RPMI7951 (cell line): ENCODE data around the gene GRAMD2B. TPM values are rescaled to one million over a fixed set of nuclear protein-coding genes. Genes with fewer than 3 reads are reported as not detected.
"Not testable (repeated sequence)": the region's sequence is repeated elsewhere in the genome, so short reads cannot be mapped to it uniquely, and the experiment has no call there.

Experiments
- DNase-seq: peaks from one replicate; pipeline ENCODE4 v3.0.0-alpha.2; 2012; ENCODE audit warnings: low read depth
- total RNA-seq: library from RNA; depleted of rRNA; stranded (reverse); fragments of >200 nt; shearing (Covaris generic); gene quantifications from 2 replicates; pipeline ENCODE4 v1.2.3, GENCODE V29; 2014; rRNA removed

Gene GRAMD2B, protein sequence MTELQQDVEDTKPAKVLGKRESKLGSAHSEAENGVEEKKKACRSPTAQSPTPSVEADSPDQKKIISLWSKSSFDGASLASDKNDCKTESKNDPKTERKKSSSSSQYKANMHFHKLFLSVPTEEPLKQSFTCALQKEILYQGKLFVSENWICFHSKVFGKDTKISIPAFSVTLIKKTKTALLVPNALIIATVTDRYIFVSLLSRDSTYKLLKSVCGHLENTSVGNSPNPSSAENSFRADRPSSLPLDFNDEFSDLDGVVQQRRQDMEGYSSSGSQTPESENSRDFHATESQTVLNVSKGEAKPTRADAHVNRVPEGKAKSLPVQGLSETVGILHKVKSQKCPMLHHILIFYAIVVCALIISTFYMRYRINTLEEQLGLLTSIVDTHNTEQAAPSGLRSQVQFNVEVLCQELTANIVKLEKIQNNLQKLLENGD
- 16.3 and 26.0 TPM in 2 replicates for total RNA-seq

GRCh38 chr5:126422994-126423788 lies at the start of gene GRAMD2B:
Gene GRAMD2B, plus strand, starts transcription at chr5:126423409. Its CDS starts 198 bp downstream, at chr5:126423607.
- peak; percentile 89 for DNase-seq

DNA sequence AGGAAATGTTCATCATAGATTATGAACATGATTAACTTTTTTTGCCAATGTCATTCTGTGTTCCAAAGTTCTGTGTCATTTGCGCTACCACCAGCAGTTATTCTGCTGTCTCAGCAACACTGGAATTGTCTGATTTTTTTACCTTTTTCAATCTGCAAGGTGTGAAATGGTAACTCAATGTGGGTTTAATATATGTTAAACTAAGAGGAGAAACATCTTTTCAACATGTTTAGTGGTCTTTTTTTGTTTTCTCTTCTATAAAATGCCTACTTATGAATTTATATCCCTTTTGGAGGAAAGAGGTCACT lies 49.1 kb upstream of the GRAMD2B start:
- DNase-seq, result no peak

DNA sequence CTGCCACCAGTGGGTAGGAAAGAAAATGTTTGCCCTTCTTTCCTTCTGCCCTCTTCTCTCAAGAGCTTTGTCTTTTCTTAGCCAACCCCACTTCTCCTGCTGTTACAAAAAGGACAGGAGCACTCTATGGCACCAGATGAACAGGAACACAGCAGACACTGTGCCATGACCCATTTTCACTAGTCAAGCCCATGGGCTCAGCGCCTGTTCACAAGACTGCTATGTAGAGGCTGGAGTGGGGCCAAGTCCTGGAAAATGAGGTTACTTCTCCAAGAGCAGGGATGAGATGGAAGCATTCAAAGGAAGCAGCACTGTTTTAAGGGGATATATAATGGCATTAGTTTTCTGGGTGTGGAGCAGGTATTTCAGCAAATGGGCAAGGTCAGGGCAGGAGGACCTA lies 46.8 kb upstream of the GRAMD2B start:
- DNase-seq, result no peak

GRCh38 chr5:126377424-126377823 lies 45.8 kb upstream of the GRAMD2B start:
- no peak for DNase-seq

GRCh38 chr5:126380316-126380715 lies 42.9 kb upstream of the GRAMD2B start:
- DNase-seq, result not testable (repeated sequence)

DNA sequence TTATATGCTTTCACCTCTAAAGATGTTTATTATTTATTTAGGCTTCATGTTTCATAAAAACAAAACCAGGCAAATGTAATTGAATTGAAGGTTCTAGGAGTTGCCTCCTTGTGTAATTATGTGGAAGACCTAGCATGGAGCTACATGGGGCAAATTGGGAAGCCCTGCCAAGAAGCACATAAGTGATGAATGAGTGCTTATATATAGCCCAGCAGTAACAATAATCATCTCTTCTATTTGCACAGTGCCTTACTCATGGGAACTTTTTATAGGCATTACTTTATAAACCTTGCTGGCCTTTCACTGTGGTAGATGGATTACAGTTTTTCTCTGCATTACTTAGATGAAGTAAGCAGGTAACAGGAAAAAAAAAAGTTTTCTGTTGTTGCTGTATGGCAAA lies 40.0 kb upstream of the GRAMD2B start:
- DNase-seq, result peak; percentile 31

DNA sequence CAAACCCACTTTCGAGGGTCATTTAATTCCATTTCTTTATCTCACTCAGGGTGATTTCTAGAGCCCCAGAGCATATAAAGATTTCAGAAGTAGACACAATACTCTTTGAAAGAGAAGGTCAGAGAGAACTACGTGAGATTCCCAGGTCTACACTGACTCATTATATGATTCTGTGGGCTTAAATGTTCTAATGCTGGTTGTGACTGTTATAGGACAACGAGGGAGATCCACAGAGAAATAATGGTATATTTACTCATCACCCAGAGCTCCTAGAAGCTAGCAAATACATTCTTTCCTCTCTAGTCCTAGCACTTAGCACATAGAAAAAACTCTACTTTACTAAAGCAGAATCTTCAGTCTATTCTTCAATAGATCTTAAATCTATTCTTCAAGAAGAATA lies 39.4 kb upstream of the GRAMD2B start:
- DNase-seq, result peak; percentile 16

DNA sequence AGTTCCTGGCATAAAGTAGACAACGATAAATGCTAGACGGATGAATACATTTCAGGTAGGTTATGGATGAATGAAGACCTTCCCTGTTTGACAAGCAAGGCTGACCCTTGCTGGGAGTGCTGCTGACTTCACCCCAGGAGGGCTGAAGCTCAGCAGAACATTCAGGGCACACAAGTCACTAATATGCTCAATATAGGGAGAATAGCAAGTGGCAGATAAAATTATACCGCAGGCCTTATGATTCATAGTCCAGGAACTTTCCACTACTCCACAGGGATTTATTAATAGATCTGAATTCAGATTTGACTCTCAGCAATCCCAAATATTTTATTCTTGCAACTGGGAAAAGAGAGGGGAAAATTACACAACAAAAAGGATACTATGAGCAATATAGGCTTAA lies 38.2 kb upstream of the GRAMD2B start:
- peak; percentile 81 for DNase-seq

GRCh38 chr5:126385524-126386502 lies 37.4 kb upstream of the GRAMD2B start:
- DNase-seq, result no peak

DNA sequence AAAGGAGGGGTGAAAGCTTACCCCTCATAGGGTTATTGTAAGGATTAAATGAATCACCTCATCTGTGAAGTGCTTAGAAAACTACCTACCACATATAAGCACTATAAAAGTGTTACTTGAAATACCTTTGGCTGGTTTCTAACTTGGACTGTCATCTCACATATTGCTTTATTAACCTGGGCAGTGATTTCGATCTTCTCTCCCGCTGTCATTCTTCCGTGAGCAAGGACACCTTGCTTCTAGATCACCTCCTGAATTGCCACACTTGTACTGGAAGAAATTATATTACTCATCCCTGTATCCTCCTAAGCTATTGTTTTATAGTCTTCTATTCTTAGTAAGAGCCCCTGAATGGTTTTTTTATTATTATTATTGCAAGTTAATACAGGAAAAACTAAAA lies 34.0 kb upstream of the GRAMD2B start:
- DNase-seq, result no peak

GRCh38 chr5:126390051-126390450 lies 33.2 kb upstream of the GRAMD2B start:
- no peak for DNase-seq

GRCh38 chr5:126391386-126391785 lies 31.8 kb upstream of the GRAMD2B start:
- DNase-seq, result no peak

DNA sequence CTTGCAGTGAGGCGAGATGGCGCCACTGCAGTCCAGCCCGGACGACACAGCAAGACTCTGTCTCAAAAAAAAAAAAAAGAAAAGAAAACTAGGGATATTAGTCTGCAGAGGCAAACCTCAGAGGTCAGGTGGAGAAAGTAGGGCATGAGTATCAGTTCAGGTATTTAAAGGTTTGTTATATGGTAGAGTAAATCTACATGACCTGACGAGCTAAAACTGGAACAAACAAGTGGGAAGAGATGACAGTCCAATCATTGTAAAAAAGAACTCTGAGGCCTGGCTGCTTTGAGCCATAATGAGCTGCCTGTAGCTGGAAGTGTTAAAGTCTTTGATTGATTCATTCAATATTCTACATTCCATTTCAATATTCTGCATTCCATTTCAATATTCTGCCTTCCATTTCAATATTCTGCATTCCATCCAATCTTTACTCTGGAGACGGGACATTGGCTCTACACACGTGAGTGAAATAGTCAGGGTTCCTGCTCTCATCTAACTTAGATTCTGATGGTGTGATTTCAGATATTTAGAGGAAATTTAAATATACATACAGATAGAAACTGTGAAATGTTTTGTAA lies 28.9 kb upstream of the GRAMD2B start:
- no peak for DNase-seq

DNA sequence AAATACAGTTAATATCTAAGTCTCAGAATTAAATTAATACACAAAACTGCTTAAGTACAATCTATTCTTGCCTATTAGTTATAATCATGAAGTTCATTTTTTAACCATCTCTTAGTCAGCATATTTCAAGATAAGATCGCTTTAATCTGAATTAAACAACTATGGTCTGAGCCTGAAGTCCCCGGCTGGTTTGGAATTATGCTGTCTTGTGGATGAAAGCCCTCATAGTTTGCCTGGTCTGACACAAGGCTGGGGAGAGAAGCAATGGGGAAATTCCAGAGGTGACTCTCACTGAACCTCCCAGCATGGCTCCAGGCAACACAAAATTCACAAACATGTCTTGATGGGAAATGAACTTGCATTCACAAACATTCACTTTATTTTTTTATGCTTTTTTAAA lies 28.0 kb upstream of the GRAMD2B start:
- DNase-seq, result peak; percentile 66

DNA sequence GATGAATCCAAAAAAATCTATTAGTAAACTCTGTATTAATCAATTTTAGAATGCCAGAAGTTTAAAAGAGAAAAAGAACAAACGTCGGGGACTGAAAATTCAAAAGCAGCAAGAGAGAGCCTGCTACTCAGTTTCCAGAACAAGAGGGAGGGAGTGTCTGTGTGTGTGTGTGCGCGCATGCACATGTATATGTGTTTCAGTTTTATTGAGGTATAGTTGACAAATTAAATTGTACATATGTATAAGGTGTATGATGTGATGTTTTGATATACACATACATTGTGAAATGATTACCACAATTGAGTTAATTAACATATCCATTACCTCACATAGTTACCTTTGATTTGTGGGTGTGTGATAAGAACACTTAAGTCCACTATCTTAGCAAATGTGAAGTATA lies 27.6 kb upstream of the GRAMD2B start:
- no peak for DNase-seq

- not testable (repeated sequence) for DNase-seq
Observed at GRCh38 chr5:126396721-126397120, 26.5 kb upstream of the GRAMD2B start.

GRCh38 chr5:126398791-126399190 lies 24.4 kb upstream of the GRAMD2B start:
- DNase-seq, result no peak

DNA sequence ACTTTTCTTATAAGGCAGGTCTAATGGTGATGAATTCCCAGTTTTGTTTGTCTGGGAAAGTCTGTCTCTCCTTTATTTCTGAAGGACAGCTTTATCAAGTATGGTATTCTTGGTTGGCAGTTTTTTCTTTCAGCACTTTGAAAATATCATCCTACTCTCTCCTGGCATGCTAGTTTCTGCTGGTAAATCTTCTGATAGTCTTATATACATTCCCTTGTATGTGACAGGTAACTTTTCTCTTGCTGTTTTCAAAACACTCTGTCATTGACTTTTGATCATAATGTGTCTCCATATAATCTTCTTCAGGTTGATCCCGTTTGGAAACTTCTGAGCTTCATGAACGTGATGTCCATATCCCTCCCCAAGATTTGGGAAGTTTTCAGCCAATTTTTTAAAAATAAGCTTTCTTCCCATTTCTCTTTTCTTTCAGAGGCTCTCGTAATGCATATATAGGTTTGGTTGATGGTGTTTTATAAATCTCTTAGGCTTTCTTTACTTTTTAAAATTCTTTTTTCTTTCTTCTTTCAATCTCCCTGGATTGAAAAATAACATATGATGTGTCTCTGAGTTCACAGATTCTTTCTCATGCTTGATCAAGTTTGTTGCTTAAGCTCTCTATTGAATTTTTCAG lies 22.5 kb upstream of the GRAMD2B start:
- no peak for DNase-seq

GRCh38 chr5:126402621-126403555 lies 20.3 kb upstream of the GRAMD2B start:
- no peak for DNase-seq

- no peak for DNase-seq
Observed at GRCh38 chr5:126403876-126404275, 19.3 kb upstream of the GRAMD2B start.
